ENCODE results near the gene VPS39.

Gene VPS39

GRCh38 chr15:42182328-42182886, 25.7 kb downstream of the VPS39 start:
- no peak for DNase-seq (ENCODE audit: low spot score)
- in situ Hi-C loops (cut with MboI; ENCODE audit: low pct_unique_long_range_greater_than_20kb, low sequenced_read_pairs, unreplicated experiment): no loop called here
- no peak for TF ChIP-seq CTCF (IDR thresholded peaks at IDR 0.05; ENCODE audit: extremely low read depth, insufficient read depth, missing control alignments)

GRCh38 chr15:42178056-42178455, 30.0 kb downstream of the VPS39 start:
- in situ Hi-C loops (cut with MboI; ENCODE audit: low pct_unique_long_range_greater_than_20kb, low sequenced_read_pairs, unreplicated experiment): no loop called here
- no peak for DNase-seq (ENCODE audit: low spot score)
- TF ChIP-seq CTCF (IDR thresholded peaks at IDR 0.05; ENCODE audit: extremely low read depth, insufficient read depth, missing control alignments): no peak

- no peak for DNase-seq (ENCODE audit: low spot score)
- in situ Hi-C loops (cut with MboI; ENCODE audit: low pct_unique_long_range_greater_than_20kb, low sequenced_read_pairs, unreplicated experiment): no loop called here
- TF ChIP-seq CTCF (IDR thresholded peaks at IDR 0.05; ENCODE audit: extremely low read depth, insufficient read depth, missing control alignments): no peak
Measured at GRCh38 chr15:42175671-42176070, 32.4 kb downstream of the VPS39 start.

GRCh38 chr15:42172475-42172874, 35.6 kb downstream of the VPS39 start:
- DNase-seq (ENCODE audit: low spot score): no peak
- in situ Hi-C loops (cut with MboI; ENCODE audit: low pct_unique_long_range_greater_than_20kb, low sequenced_read_pairs, unreplicated experiment): no loop called here
- TF ChIP-seq CTCF (IDR thresholded peaks at IDR 0.05; ENCODE audit: extremely low read depth, insufficient read depth, missing control alignments): no peak

- TF ChIP-seq CTCF (IDR thresholded peaks at IDR 0.05; ENCODE audit: extremely low read depth, insufficient read depth, missing control alignments): no peak
- no peak for DNase-seq (ENCODE audit: low spot score)
- in situ Hi-C loops (cut with MboI; ENCODE audit: low pct_unique_long_range_greater_than_20kb, low sequenced_read_pairs, unreplicated experiment): no loop called here
Measured at GRCh38 chr15:42171795-42172194, 36.3 kb downstream of the VPS39 start.

- DNase-seq (ENCODE audit: low spot score): no peak
- TF ChIP-seq CTCF (IDR thresholded peaks at IDR 0.05; ENCODE audit: extremely low read depth, insufficient read depth, missing control alignments): no peak
- in situ Hi-C loops (cut with MboI; ENCODE audit: low pct_unique_long_range_greater_than_20kb, low sequenced_read_pairs, unreplicated experiment): no loop called here
Measured at GRCh38 chr15:42171122-42171521, 37.0 kb downstream of the VPS39 start.

All from GM13977 (cell line).